ENCODE data around the gene PPP2R5C. TPM values are rescaled to one million over a fixed set of nuclear protein-coding genes. Genes with fewer than 3 reads are reported as not detected.

The PPP2R5C gene
- total and polyA plus RNA-seq, 3 donors from 2014 or later, result 106 to 166 (median 126) TPM

GRCh38 chr14:101889366-101889765 is 127.9 kb downstream of the PPP2R5C start:
- WGBS, 2 donors, result 92 to 93% methylated on average over 10 of the region's 10 CpGs
- H3K27ac ChIP-seq, result no peak overlapping the region
- no peaks in the 10 kb centered on the region for H3K36me3 ChIP-seq (ENCODE audit: low read depth, missing control alignments)
- no peak overlapping the region for H3K4me3 ChIP-seq
- TF ChIP-seq POLR2A (IDR thresholded peaks at IDR 0.05), result no peak
- TF ChIP-seq CTCF (IDR thresholded peaks at IDR 0.05), result no peak
- DNase-seq, result no peak
- intact Hi-C loops (cut with DNase I; ENCODE audit: low total_unique reads), result no loop called here
- H3K27me3 ChIP-seq, result no peaks in the 10 kb centered on the region
- no peaks in the 10 kb centered on the region for H3K9me3 ChIP-seq
- no peaks in the 10 kb centered on the region for H3K4me1 ChIP-seq

- DNase-seq, result no peak
These were observed 128.4 kb downstream of the PPP2R5C start for GRCh38 chr14:101889898-101890297.

GRCh38 chr14:101891471-101891870 is 130.0 kb downstream of the PPP2R5C start:
- no peak for DNase-seq
- Histone ChIP-seq H3K27ac (no peak overlapping the region), H3K36me3 (ENCODE audit: low read depth, missing control alignments) (no peaks in the 10 kb centered on the region), H3K4me1 (no peaks in the 10 kb centered on the region), H3K9me3 (no peaks in the 10 kb centered on the region), H3K4me3 (no peak overlapping the region), H3K27me3 (no peaks in the 10 kb centered on the region)
- intact Hi-C loops (cut with DNase I; ENCODE audit: low total_unique reads), result no loop called here
- no peak for TF ChIP-seq CTCF (IDR thresholded peaks at IDR 0.05)
- TF ChIP-seq POLR2A (IDR thresholded peaks at IDR 0.05), result no peak
- 97 to 98% methylated on average over 17 to 20 of the region's 20 CpGs for WGBS, 2 donors

More at GRCh38 chr14:101889898-101890297, 128.4 kb downstream of the PPP2R5C start:
- no peaks in the 10 kb centered on the region for H3K9me3 ChIP-seq
- H3K36me3 ChIP-seq (ENCODE audit: low read depth, missing control alignments), result no peaks in the 10 kb centered on the region
- H3K27me3 ChIP-seq, result no peaks in the 10 kb centered on the region
- H3K4me3 ChIP-seq, result no peak overlapping the region
- no peak for TF ChIP-seq CTCF (IDR thresholded peaks at IDR 0.05)
- no peak for TF ChIP-seq POLR2A (IDR thresholded peaks at IDR 0.05)
- H3K4me1 ChIP-seq, result no peaks in the 10 kb centered on the region
- intact Hi-C loops (cut with DNase I; ENCODE audit: low total_unique reads), result no loop called here
- no peak overlapping the region for H3K27ac ChIP-seq
- WGBS, 2 donors, result 62 to 73% methylated on average over 7 of the region's 7 CpGs

DNA sequence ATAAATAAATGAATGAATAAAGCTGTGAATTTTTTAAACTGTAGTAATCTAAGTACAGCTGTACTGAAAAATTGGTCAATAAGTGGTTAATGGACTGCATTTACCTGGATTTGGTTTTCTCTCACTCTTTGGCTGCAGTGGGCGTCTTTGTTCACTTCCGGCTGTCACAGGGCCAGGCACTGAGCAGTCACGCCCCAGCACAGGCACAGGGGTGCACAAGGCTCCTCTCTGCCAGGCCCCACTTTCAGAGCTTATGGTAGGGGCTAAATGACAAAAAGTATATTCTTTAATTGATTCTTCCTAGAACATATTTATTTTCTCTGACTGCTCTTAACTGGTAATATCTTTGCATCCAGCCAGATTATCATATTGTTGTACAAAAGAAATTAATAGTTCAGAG is 132.2 kb downstream of the PPP2R5C start:
- 66 to 77% methylated on average over 3 of the region's 3 CpGs for WGBS, 2 donors
- Histone ChIP-seq H3K36me3 (ENCODE audit: low read depth, missing control alignments) (no peaks in the 10 kb centered on the region), H3K27me3 (no peaks in the 10 kb centered on the region)

More for the DNA sequence above, 132.2 kb downstream of the PPP2R5C start:
- no peak overlapping the region for H3K4me3 ChIP-seq
- no peaks in the 10 kb centered on the region for H3K9me3 ChIP-seq
- H3K4me1 ChIP-seq, result no peaks in the 10 kb centered on the region
- no peak overlapping the region for H3K27ac ChIP-seq
- intact Hi-C loops (cut with DNase I; ENCODE audit: low total_unique reads), result no loop called here
- TF ChIP-seq CTCF (IDR thresholded peaks at IDR 0.05), result no peak
- no peak for TF ChIP-seq POLR2A (IDR thresholded peaks at IDR 0.05)
- DNase-seq, result no peak

Measured in testis (tissue), 3 donors.